SIG-M5 treated with dmso at 0.1 percent for 504 hours (cell line): ENCODE results near the gene PCDHGA11.
"Not testable (repeated sequence)": the region's sequence is repeated elsewhere in the genome, so short reads cannot be mapped to it uniquely, and the experiment has no call there.

Experiments
- DNase-seq: peaks from one replicate; lab custom pipeline; 2025; ENCODE audit not compliant: unreplicated experiment; lab: John Stamatoyannopoulos, UW

PCDHGA11 gene

GRCh38 chr5:141398608-141399007, 22.2 kb upstream of the PCDHGA11 start:
- no peak for DNase-seq

- no peak for DNase-seq
These were observed 21.1 kb upstream of the PCDHGA11 start for GRCh38 chr5:141399555-141400258.

- no peak for DNase-seq
These were observed 18.2 kb upstream of the PCDHGA11 start, which contains the start of gene PCDHGA9 for GRCh38 chr5:141402553-141403243. Gene PCDHGA9 (plus strand): TSS chr5:141402778. CDS start chr5:141402953, 175 bp downstream.

- no peak for DNase-seq
These were observed 17.5 kb upstream of the PCDHGA11 start for GRCh38 chr5:141403387-141403786.

GRCh38 chr5:141407790-141408505, 12.9 kb upstream of the PCDHGA11 start, which contains the start of gene PCDHGB6:
Gene PCDHGB6 (plus strand): TSS chr5:141408021. CDS start chr5:141408203, 182 bp downstream.
- not testable (repeated sequence) for DNase-seq

- no peak for DNase-seq
These were observed 11.1 kb upstream of the PCDHGA11 start for GRCh38 chr5:141409598-141410306.

- DNase-seq, result no peak
These were observed 9.3 kb upstream of the PCDHGA11 start for GRCh38 chr5:141411575-141411974.

- DNase-seq, result peak; percentile 87
These were observed 7.9 kb upstream of the PCDHGA11 start, which contains the start of gene PCDHGA10 for GRCh38 chr5:141412854-141413539. Gene PCDHGA10 (plus strand): TSS chr5:141412987. CDS start chr5:141413176, 189 bp downstream.

- no peak for DNase-seq
These were observed 7.2 kb upstream of the PCDHGA11 start for GRCh38 chr5:141413540-141414069.

GRCh38 chr5:141414548-141415274, 6.1 kb upstream of the PCDHGA11 start:
- not testable (repeated sequence) for DNase-seq

- not testable (repeated sequence) for DNase-seq
These were observed 5.6 kb upstream of the PCDHGA11 start for GRCh38 chr5:141415275-141415618.

- peak; percentile 13 for DNase-seq
These were observed 3.2 kb upstream of the PCDHGA11 start, which contains the start of gene PCDHGB7 for GRCh38 chr5:141417494-141418172. Gene PCDHGB7 (plus strand): TSS chr5:141417677. CDS start chr5:141417860, 183 bp downstream.

GRCh38 chr5:141419074-141419880, 1.6 kb upstream of the PCDHGA11 start:
- no peak for DNase-seq

- DNase-seq, result no peak
These were observed 621 bp downstream of the PCDHGA11 start for GRCh38 chr5:141421489-141421855.

- DNase-seq, result no peak
These were observed 2.0 kb downstream of the PCDHGA11 start for GRCh38 chr5:141422742-141423291.

GRCh38 chr5:141427783-141428426, 7.1 kb downstream of the PCDHGA11 start:
- no peak for DNase-seq
